Central memory CD8-positive, alpha-beta T cell (primary cell): ENCODE measurements around the gene NET1.

Source experiments
- ATAC-seq: fragments of 150-1000 bp; cut with Tn5 transposase; replicated peaks from 2 replicates; pipeline ENCODE4 v1.10.0; 2022; ENCODE audit warnings: mild to moderate bottlenecking, moderate FRiP score, moderate number of reproducible peaks; ENCODE audit not compliant: poor library complexity, severe bottlenecking; ENCODE audit errors: extremely low read depth
- DNase-seq, 2 donors: peaks; one replicate each; pipeline ENCODE4 v3.0.0; 2021; ENCODE audit warnings: low spot score in 2 of 2
- H3K27ac Mint-ChIP-seq: one replicate; pipeline ENCODE4 v1.8.0; 2022; ENCODE audit warnings: low read depth, mild to moderate bottlenecking, moderate library complexity, mixed read lengths
- H3K27me3 Mint-ChIP-seq: one replicate; pipeline ENCODE4 v1.8.0; 2022; ENCODE audit warnings: mixed read lengths
- H3K36me3 Mint-ChIP-seq: one replicate; pipeline ENCODE4 v1.8.0; 2022; ENCODE audit warnings: mild to moderate bottlenecking, moderate library complexity, mixed read lengths; ENCODE audit not compliant: insufficient read depth
- H3K4me1 Mint-ChIP-seq: one replicate; pipeline ENCODE4 v1.8.0; 2022; ENCODE audit warnings: mixed read lengths
- H3K4me3 Mint-ChIP-seq: one replicate; pipeline ENCODE4 v1.8.0; 2022; ENCODE audit warnings: mild to moderate bottlenecking, moderate library complexity, mixed read lengths
- H3K9me3 Mint-ChIP-seq: one replicate; pipeline ENCODE4 v1.8.0; 2022; ENCODE audit warnings: mixed read lengths

NET1 gene

DNA sequence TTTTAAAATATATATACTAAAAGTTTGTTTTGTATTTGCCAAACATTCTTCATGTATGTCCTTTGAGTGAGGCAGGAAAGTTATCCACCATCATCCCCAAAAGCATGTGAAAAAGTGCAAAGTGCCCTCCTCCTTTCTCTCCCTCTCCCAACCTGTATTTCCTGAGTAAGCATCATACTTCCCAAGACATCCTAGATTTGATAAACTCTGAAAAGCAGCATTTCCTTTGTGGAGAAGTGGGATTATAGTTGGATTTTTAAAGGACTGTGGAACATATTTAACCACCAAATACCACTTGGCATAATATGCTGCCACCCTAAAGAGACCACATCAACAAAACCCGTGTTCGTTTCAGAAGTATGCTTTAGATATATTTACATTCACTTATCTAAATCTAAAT, 36.9 kb downstream of the NET1 start:
- Mint-ChIP-seq H3K9me3 (no peaks in the 10 kb centered on the region), H3K36me3 (peaks cover 2% of the 10 kb centered on the region), H3K4me1 (peaks cover 11% of the 10 kb centered on the region), H3K4me3 (no peak overlapping the region), H3K27me3 (no peaks in the 10 kb centered on the region), H3K27ac (no peak overlapping the region)
- DNase-seq: no peak
- ATAC-seq: no peak

DNA sequence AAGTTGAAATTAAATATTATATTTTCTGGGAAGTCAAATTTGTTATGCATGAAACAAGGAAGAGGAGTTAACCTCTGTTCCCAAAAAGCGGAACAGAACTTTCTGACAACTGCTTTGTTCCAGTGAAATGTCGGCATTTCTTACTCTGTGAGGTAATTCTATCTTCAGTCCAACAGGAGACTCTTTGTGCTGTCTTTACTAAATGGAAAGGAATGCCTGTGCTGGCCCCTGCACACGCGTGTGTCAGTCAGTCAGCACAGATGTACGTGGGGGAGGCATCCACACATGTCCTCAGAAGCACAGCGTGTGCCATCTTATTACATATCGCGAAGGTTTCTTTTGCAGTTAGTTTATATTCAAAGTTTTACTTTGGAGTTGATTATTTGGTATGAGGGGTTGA, 37.5 kb downstream of the NET1 start:
- Mint-ChIP-seq H3K27me3 (no peaks in the 10 kb centered on the region), H3K4me3 (no peak overlapping the region), H3K4me1 (peaks cover 11% of the 10 kb centered on the region), H3K27ac (no peak overlapping the region), H3K36me3 (peaks cover 2% of the 10 kb centered on the region), H3K9me3 (no peaks in the 10 kb centered on the region)
- DNase-seq (no peak), ATAC-seq (no peak)

DNA sequence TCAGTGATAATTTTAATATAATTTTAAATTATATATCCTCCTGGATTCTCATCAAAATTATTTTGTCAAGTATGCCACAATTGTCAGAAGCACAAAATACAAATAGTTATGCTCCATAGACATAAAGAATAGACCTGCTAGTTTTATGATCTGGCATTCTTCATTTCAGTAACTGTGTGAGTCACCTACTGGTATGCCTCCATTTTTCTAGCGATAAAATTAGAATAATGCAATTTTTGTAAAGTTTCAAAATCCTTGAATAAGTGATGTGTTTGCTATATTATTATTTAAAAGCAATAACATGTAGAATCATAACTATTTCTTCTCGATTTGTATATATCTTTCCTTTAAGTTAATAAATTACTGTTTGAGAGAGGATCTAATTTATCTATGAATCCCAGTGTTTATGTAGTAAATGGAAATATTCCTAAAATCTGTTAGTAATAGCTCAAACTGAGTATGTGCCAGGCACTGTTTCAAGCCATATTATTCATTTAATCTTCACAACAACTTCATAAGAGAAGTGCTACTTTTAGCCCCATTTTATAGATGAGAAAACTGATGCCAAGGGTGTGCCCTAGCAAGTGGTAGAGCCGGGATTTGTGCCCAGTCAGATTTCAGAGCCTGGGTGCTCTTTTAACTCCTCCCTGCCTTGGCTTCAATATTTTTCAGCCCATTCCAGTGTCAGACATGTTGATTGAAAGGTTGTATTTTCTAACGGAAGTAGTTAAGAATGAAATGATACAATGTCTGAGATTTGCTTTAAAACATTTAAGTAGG, 38.4 kb downstream of the NET1 start:
- ATAC-seq: no peak
- no peak for DNase-seq
- no peak overlapping the region for H3K4me3 Mint-ChIP-seq
- H3K27me3 Mint-ChIP-seq: no peaks in the 10 kb centered on the region
- H3K36me3 Mint-ChIP-seq: peaks cover 2% of the 10 kb centered on the region
- no peaks in the 10 kb centered on the region for H3K9me3 Mint-ChIP-seq
- no peak overlapping the region for H3K27ac Mint-ChIP-seq
- peaks cover 11% of the 10 kb centered on the region for H3K4me1 Mint-ChIP-seq

DNA sequence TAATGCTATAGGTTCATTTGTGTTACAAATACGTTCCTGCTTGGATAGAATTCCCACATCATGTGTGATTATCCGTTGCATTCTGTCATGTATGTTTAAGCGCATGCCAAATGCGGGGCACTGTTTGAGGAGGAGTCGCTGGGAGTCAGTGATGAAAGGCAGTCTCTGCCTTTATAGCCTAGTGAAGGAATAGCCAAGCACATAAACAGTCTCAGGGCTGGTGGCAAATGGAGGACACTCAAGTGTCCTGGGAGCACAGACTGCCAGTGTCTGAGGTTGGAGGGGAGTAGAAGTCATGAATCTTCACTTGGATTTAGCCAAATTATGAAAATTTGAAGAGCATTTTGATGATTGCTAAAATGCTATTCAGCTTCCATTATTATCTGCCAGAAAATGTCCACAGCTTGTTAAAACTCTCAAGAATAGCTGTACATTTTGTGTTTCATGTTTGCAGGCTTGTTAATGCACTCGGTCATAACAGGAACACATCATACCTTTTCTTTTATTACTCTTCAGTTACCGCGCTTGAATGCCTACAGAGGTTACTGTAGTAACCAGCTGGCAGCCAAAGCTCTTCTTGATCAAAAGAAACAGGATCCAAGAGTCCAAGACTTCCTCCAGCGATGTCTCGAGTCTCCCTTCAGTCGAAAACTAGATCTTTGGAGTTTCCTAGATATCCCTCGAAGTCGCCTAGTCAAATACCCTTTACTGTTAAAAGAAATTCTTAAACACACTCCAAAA, 41.6 kb downstream of the NET1 start:
- Mint-ChIP-seq H3K9me3 (no peaks in the 10 kb centered on the region), H3K36me3 (peaks cover 5% of the 10 kb centered on the region), H3K27ac (no peak overlapping the region), H3K4me3 (no peak overlapping the region), H3K4me1 (no peaks in the 10 kb centered on the region), H3K27me3 (no peaks in the 10 kb centered on the region)
- DNase-seq (no peak), ATAC-seq (no peak)

DNA sequence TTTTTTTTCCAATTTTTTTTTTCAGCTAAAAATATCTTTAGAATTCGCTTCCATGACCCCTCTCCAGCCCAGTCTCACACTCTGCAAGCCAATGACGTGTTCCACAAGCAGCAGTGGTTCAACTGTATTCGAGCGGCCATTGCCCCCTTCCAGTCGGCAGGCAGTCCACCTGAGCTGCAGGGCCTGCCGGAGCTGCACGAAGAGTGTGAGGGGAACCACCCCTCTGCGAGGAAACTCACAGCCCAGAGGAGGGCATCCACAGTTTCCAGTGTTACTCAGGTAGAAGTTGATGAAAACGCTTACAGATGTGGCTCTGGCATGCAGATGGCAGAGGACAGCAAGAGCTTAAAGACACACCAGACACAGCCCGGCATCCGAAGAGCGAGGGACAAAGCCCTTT, 44.2 kb downstream of the NET1 start:
- DNase-seq: no peak
- Mint-ChIP-seq H3K27ac (no peak overlapping the region), H3K27me3 (no peaks in the 10 kb centered on the region), H3K4me1 (no peaks in the 10 kb centered on the region), H3K4me3 (no peak overlapping the region), H3K36me3 (peaks cover 5% of the 10 kb centered on the region), H3K9me3 (no peaks in the 10 kb centered on the region)
- ATAC-seq: no peak

DNA sequence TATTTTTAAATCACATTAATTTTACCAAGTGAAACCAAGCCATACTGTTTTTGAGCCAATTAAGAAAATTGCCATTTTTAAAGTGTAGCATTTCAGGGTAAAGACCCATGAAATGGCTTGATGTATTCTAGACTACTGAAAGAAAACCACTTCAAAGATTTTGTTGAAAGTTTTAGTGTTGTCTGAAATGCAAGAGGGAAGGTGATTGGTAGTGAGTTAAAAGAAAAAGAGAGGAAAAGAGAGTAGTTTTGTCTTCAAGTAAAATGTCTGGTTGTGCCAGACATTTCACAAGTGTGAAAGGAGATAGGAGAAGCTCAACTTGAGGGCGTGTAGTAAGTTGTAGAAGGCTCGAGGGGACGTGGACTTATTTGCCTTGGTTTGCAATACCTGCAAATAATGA, 45.4 kb downstream of the NET1 start:
- Mint-ChIP-seq H3K27me3 (no peaks in the 10 kb centered on the region), H3K4me3 (no peak overlapping the region), H3K36me3 (peaks cover 5% of the 10 kb centered on the region), H3K9me3 (no peaks in the 10 kb centered on the region), H3K27ac (no peak overlapping the region), H3K4me1 (no peaks in the 10 kb centered on the region)
- DNase-seq (no peak), ATAC-seq (no peak)

DNA sequence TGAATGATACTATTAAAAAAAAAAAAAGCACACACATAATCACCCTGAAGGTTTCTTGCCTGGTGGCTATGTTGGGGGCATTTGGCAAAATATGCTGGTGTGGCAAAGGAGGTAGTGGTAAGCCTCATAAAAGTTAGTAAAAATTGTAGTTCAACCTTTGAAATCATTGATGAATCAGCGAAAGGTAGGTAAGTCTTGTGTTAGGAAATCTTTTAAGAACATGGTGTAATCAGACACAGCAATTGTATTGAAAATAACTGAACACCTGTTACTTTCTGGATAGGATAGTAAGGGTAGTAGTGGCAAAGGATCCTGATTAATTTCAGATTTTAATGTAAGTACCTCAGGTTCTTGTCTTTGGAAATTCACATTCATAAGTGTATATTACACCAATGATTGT, 46.1 kb downstream of the NET1 start:
- no peak for DNase-seq
- H3K4me3 Mint-ChIP-seq: no peak overlapping the region
- no peaks in the 10 kb centered on the region for H3K9me3 Mint-ChIP-seq
- no peak for ATAC-seq
- H3K27me3 Mint-ChIP-seq: no peaks in the 10 kb centered on the region
- no peaks in the 10 kb centered on the region for H3K4me1 Mint-ChIP-seq
- no peak overlapping the region for H3K27ac Mint-ChIP-seq
- peaks cover 4% of the 10 kb centered on the region for H3K36me3 Mint-ChIP-seq

DNA sequence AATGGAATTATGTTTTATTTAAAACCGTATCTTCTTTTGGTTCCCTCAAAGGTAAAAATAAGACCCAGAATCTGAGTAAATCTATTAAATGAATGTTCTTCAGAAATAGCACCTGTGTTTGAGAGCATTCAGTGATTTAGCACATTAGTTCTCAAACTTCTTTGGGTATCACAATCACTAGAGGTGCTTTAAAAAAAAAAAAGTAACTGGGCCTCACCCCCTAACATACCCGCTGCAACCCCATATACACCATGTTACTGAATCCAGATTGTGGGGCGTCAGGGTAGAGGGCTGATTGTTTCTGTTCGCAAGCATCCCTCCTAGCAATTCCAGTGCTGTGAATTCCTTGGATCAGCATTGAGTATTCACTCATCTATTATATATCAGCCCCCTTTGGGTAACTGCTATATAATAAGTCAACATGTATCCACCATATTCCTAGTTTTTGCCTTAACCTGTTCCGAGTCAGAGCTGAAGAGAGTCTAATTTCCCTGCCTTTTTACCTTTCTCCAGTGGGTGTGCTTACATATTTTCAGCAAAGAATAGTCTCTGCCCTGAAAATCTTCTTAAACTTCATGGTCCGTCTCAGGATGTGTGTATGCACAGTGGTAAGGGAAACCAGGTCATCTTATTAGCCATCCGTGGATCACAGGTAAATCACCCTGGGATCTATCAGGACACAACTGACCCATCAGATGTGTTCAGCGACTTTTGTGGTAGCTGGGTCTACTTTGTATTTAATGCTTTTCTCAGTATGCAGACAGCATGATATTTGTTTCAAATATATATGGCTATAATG, 46.8 kb downstream of the NET1 start:
- no peaks in the 10 kb centered on the region for H3K4me1 Mint-ChIP-seq
- H3K36me3 Mint-ChIP-seq: peaks cover 4% of the 10 kb centered on the region
- H3K9me3 Mint-ChIP-seq: no peaks in the 10 kb centered on the region
- H3K27me3 Mint-ChIP-seq: no peaks in the 10 kb centered on the region
- no peak overlapping the region for H3K4me3 Mint-ChIP-seq
- no peak overlapping the region for H3K27ac Mint-ChIP-seq
- DNase-seq (no peak), ATAC-seq (no peak)

DNA sequence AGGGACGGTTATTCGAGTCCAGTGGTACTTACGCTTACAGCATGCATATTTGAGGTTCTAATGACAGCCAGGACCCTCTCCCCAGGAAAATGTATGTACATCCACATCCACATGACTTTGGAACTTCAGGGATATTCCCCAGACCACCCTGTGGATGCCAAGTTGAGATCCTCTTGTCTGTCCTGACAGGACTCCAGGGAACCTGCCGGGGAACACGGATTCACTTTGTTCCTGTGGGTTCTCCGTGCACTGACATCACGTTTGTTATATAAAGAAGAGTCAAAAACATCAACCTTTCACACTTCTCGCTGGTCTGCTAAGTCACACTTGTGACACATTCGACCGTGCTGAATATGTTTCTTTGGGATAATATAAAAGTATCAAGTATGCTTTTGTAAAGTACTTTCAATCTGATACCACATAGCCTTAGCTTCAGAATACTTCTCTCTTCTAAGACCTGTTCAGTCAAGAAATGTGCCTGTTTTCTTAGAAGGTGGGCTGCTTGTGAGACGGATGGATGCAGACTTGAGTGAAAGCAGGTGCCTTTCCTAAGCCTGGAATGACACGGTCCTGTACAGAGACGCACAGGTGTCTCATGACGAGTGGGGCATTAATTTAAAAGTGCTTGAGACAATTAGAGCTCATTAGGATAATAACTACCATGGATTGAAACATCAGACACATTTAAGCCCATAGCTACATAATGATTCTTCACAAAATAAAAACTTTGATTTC, 48.3 kb downstream of the NET1 start:
- Mint-ChIP-seq H3K27me3 (no peaks in the 10 kb centered on the region), H3K9me3 (no peaks in the 10 kb centered on the region), H3K4me3 (no peak overlapping the region), H3K36me3 (peaks cover 4% of the 10 kb centered on the region), H3K4me1 (no peaks in the 10 kb centered on the region), H3K27ac (no peak overlapping the region)
- ATAC-seq: no peak
- no peak for DNase-seq

DNA sequence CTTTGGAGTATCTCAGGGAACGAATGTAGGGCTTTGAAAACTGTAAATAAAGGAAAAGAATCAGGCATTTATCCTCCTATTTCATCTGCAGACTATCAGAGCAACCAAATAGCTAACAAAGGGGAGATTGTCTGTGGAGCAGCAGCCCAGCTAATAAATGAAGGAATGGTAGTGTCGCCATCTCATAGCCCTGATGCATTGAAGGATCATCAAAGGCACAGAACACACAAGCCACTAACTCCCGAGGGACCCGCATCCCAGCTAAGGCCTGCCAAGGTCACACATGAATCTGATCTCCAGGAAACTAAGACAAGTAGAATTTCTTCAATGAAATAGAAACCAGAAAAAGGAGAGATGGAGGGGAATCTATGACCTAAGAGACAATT, 48.8 kb downstream of the NET1 start:
- Mint-ChIP-seq H3K27me3 (no peaks in the 10 kb centered on the region), H3K36me3 (peaks cover 4% of the 10 kb centered on the region), H3K27ac (no peak overlapping the region), H3K9me3 (no peaks in the 10 kb centered on the region), H3K4me3 (no peak overlapping the region), H3K4me1 (no peaks in the 10 kb centered on the region)
- ATAC-seq (no peak), DNase-seq (no peak)

DNA sequence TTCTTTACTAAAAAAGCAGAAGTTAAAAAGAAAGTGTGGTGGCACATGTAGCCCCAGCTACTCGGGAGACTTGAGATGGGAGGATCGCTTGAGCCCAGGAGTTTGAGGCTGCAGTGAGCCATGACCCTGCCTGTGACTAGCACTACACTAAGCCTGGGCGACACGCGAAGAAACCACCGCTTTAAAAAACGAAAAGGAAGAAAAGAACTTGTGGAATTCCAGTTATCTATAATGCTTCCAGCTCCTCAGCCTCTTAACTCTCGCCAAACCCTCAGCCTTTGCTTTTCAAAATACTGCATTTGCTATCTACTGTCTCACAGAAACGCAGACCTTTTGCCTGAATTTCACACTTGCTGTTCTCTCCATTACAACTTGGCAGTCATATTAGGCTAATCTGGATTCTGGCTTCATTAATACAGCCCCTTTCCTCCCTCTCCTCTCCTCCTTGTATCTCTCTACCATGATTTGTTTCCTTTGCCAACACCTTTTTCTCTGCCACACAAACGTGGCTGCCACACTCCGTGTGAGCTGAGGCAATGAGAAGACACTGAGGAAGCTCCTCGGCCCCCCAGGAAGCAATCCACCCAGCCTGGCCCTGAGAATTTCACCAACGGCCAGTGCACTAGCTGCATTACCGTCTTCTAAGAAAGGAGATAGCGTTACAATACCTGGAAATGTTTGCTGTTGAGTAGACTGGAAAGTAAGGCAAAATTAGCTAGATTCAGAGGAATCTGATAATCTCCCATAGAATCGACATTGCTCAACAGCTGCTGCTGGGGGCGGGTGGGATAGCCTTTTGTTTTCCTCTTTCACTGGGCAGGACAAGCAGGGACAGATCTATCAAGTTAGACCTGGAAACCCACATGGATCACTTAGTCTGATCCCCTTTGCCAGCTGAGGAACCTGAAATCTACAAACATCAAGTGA, 49.8 kb downstream of the NET1 start:
- Mint-ChIP-seq H3K27ac (no peak overlapping the region), H3K9me3 (no peaks in the 10 kb centered on the region), H3K27me3 (no peaks in the 10 kb centered on the region), H3K4me3 (no peak overlapping the region), H3K36me3 (peaks cover 2% of the 10 kb centered on the region), H3K4me1 (no peaks in the 10 kb centered on the region)
- no peak for ATAC-seq
- no peak for DNase-seq
